ENCODE data around the gene FAIM2.
"Not testable (repeated sequence)": the region's sequence is repeated elsewhere in the genome, so short reads cannot be mapped to it uniquely, and the experiment has no call there.

FAIM2 gene

DNA sequence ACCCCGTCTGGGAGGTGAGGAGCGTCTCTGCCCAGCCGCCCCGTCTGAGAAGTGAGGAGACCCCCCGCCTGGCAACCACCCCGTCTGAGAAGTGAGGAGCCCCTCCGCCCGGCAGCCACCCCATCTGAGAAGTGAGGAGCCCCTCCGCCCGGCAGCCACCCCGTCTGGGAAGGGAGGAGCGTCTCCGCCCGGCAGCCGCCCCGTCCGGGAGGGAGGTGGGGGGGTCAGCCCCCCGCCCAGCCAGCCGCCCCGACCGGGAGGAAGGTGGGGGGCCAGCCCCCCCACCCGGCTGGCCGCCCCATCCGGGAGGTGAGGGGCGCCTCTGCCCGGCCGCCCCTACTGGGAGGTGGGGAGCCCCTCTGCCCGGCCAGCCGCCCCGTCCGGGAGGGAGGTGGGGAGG is 42.8 kb downstream of the FAIM2 start:
- DNase-seq = not testable (repeated sequence)

- DNase-seq = not testable (repeated sequence)
These were observed 47.8 kb downstream of the FAIM2 start for GRCh38 chr12:49855890-49856289.

GRCh38 chr12:49854976-49855375 is 48.7 kb downstream of the FAIM2 start:
- no peak for DNase-seq

GRCh38 chr12:49853671-49854070 is 50.0 kb downstream of the FAIM2 start:
- DNase-seq = no peak

GRCh38 chr12:49847161-49847560 is 56.5 kb downstream of the FAIM2 start:
- DNase-seq = no peak

DNA sequence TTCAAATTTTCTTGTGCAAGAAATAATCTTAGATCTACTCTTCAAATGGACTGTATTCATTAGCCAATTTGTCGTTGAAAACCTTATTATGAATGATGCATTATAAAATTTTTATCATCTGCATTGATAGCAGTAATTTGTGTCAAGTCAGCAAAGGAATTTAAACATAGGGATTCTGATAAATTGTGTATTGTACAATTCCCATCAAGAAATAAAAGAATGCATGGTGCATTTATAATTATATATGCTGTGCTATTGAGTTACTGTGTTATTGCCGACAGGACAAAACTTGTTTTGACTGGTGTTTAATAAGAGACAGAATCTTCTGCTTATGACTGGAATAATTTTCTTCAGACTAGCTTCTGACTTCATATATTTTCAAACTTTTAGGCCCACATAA is 57.7 kb downstream of the FAIM2 start:
- no peak for DNase-seq

DNA sequence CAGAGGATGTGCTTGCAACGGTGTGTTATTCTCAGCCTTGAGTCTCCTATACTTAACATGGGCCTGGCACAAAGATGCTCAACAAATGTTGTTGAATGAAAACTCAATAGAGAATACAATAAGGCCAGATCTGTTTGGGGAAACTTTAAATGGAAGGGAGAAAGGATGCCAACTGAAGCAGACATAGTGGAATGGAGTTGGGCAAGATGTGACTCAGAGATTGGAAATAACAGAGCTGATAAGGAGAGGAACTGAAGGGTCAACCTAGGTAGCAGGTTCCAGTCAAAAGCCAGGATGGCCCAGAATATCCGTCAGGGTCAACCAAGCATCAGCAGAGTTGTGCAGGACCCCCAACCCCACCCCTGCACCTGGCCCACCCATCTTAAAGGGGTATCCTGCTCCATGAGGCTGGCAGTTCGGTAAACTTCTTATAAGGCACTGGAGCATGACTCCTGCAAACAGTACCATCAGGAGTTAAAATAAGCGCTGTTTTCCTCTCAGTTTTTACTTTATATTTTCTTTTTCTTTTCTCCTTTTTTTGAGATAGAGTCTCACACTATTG is 59.7 kb downstream of the FAIM2 start:
- no peak for DNase-seq

DNA sequence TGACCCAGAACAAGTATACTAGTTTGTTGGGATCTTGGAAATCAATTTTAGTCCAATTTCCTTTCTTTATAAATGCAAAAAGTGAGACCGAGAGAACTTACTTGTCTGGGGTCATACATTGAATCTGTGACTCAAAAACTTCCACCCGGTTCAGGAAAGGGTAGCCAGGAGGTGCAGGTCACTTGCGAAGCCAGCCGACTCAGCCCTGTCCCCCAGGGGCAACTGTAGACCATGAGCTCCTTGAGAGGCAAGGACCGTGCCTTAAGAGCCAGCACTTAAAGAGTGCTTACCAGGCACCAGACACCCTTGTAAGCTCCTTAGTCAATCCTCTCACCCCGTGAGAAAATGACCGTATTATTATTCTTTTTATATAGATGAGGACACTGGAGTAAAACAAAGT is 60.3 kb downstream of the FAIM2 start:
- DNase-seq = no peak

DNA sequence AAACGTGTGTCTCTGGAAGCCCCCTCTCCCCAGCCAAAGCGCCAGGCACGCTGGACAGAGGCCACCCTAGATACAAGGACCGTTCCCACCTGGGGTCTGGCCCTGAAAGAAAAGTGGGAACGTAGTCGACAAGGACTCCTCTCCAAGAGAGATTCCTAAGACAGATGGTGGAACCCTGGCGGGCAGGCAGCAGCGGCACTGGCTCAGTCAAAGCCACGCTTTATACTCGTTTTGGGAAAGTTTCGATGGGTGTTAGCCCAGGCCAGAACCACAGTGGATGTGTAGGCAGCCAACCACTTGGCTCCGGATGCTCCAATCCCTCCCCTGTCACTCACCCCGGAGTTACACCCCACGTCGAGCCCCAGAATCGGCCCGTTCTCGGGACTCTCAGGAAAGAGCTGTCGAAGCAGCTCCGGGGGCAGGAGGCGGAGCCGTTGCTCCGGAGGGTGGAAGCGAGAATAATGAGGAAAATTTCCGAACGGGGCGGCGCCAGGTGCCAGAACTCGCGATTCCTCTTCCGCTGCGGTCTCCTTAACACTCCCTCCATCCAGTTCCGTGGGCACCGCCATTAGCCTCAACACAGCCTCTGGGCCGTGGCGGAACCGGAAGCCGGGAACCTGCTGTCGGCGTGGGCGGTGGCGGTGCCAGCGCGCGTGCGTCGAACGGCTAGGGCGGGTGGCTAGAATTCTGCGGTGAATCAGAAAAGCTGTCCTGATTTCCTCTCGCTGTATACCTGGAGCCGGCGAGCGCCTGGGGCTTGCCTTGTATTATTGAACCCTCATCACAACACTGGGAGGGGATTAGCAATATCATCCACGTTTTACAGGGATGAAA is 61.0 kb downstream of the FAIM2 start, which contains the start of gene BCDIN3D:
TSS of gene BCDIN3D (minus strand) at position 588 of the 834 bp plus-strand sequence. CDS start at position 569, 19 bp downstream.
- peak; percentile 43 to 93 (median 86) for DNase-seq

DNA sequence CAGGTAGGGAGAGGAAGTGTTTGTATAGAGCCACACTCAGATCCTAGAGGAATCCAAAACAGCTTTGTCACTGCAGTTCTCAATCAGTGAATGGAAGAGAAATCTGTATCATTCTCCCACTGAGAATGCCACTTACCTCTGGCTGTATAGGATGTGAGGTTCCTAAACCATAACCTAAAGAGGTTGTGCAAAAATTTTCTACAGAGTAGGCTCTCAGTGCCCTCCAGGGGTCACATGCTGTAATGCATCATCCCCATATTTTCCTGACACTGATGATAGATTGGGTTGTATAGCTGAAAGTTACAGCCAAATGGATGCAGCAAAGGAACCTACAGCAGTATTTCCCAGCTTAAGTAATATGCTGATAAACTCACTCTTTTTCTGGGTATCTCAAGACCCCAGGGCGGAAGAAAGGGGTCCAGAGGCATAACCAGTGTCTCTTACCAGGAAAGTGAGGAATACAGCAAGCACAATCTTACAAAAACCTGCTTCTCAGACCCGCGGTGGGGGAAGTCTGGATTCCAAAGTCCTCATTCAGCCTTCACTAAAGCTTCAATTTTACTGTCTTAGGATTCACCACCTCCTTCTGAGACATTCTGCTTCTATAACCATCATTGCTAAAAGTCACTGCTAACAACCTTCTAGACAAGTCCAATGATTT is 64.6 kb downstream of the FAIM2 start:
- DNase-seq = peak in 1 of 14 donors; percentile 9

DNA sequence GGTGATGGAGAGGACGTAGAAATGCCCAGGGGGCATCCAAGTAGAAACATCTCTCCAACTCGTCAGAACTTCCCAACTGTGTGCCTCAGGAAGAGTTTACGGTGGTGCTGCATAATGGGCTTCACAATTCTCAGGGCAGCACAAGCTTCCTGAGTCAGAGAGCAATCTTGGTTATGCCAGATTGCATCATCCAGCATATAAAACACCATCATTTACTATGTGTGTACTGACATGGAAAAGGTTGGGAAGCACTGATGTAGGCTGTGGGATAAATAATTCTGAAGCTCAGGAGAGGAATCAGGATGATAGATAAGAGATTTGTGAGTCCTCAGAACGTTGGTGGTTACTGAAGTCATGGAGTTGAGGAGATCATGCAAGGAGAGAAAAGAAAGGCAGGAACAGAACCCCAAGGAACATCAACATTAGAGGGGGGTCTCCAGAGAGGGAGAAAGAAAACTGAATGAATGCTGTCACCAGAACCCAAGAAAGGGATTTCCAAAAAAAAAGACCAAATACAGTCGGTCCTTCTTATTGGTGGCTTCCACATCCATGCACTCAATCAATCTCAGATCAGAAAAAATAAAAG is 70.8 kb downstream of the FAIM2 start:
- no peak for DNase-seq

GRCh38 chr12:49831717-49832116 is 72.0 kb downstream of the FAIM2 start:
- DNase-seq = no peak

DNA sequence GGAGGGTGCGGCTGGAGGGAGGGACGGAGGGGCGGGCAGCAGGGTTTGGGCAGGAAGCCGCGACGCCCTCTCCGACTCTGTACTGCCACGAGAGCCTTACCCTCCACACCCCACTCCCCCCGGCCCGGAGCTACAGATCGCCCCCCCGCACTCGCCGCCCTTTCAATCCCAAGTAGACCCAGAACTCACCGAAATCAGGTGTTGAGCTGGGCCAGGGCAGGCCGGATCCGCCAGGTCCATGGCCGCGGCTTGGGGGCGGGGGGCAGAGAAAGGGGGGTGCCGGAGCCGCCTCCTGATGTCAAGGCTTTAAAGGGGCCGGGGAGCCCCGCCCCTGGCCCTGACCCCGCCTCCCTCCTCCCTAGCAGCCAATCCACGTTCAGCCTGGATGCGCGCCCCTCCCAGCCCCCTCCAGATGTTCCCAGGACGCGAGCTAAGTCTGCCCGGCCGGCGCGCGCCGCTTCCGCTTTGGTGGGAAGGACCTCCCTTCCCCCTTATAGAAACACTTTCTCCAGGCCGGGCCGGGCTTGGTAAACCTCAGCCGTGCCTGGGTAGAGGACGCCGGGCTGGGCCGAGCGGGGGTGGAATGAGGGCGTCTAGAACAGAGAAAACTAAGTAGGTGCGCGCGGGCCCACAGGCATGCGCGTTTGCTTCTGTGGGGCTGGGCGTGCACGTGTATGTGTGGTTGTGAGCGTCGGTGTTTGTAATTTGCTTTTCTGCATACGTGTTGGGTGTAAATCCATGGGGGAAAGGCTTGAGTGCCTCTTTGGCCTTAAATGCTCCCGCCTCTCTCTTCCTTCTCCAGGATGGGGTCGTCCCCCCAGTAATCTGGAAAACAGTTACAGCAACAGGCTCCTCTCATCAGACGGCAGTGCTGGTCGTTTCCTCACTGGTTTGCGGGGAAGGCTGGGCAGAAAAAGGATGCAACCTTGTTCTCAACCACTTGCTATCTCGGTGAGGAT is 75.3 kb downstream of the FAIM2 start, which contains the start of gene NCKAP5L:
TSS of gene NCKAP5L (minus strand) at position 281 of the 959 bp plus-strand sequence. CDS start 24,369 bp downstream, outside the sequence.
- DNase-seq = peak; percentile 55 to 94 (median 86)

DNA sequence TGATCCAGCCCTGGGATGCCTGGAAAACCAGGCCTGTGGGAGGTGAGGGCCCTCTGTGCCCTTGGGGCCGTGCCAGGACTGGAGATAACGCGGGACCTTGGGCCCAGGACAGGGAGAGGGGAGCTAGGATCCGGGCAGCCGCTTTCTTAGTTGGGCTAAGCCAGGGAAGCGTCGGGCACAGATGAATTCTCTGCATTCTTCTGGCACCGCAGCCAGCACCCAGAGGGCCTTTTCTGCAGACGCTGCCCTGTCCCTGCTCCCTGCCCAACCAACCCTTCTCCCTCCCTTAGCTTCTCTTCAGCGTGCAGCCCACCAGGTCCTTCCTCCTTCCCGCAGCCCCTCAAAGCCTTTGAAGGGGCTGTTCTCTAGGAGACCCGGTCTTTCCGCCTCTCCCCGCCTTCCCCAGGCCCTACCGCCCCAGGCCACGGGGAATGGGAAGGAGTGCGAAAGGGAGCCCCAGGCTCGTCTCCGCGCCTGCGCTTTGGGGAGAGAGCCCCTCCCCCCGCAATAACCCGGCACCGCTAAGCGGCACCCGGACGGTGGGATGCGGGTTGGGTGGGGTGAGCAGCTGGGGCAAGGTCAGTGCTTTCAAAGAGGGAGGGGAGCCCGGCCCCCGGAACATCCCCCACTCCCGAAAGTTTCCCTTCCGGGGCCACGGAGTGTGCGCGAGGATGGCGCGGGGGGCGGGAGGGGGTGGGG is 76.2 kb downstream of the FAIM2 start:
- DNase-seq = peak in 12 of 14 donors; percentile 41 to 82 (median 70)

GRCh38 chr12:49827051-49827400 is 76.7 kb downstream of the FAIM2 start:
- no peak for DNase-seq

DNA sequence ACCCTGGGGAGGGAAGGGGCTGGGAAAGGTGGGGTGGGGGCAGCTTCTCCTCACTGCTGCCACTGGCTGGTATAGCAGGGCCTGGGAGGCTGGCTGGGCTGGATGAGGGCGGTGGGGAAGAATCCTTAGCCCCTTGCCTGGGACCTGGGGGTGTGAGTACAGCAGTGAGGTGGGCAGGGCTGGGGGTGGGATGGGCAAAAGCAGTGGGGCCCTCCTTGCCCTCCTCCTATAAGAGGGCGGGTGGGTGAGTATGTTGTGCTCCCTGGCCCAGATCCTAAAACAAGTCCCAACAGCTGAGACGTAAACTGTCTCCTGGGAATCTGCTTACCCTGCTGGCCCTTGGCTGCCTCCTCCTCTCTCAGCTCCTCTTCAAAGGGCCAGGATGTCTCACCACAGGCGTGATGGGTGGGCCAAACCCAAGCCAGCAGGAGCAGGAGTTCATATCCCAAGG is 77.7 kb downstream of the FAIM2 start:
- no peak for DNase-seq

- DNase-seq = peak in 4 of 14 donors; percentile 23 to 53 (median 32)
These were observed 78.2 kb downstream of the FAIM2 start for GRCh38 chr12:49825360-49825970.

- DNase-seq = peak in 3 of 14 donors; percentile 23 to 33 (median 32)
These were observed 78.8 kb downstream of the FAIM2 start for GRCh38 chr12:49824895-49825294.

GRCh38 chr12:49824416-49824815 is 79.3 kb downstream of the FAIM2 start:
- DNase-seq = no peak

- no peak for DNase-seq
These were observed 79.7 kb downstream of the FAIM2 start for GRCh38 chr12:49823951-49824350.

Data from C1 segment of cervical spinal cord (tissue), 14 donors.